Activated CD4-positive, alpha-beta T cell treated with anti-CD3 and anti-CD28 coated beads, Interleukin-2, amount 50 U/mL, for 4 hours (primary cell): ENCODE measurements around the gene RBFOX2.

Experiments
- DNase-seq, 2 experiments: peaks; one replicate each; pipeline ENCODE4 v3.0.0-alpha.2; 2020

Gene RBFOX2

DNA sequence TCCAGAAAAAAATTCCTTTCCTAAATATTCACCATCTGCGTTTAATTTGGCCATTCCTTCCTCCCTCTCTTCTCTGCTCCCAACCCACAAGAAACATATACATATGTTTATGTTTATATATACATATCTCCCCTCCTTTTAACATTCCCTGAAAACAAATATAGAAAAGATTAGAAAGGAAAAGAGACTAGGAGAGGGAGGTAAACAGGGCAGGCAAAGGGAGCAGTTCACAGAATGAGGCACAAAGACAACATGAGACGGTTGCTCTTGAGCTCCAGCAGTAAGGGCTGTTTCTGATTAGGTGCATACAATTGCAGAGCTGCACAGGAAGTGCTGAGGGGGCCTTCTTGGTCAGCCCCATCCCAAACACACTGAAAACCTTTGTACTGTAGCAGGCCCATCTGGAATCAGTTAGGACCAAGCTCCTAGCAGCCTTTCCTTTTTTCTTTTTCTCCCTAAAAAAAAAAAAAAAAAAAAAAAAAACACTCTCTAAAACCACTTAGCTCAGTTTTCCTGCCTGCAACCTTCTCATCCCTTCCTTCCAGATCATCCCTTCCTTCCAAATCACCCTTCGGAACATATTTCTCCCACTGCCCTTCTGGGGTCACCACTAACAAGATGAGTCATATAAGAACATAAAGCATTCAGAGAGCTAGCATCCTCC, 57.0 kb downstream of the RBFOX2 start:
- no peak for DNase-seq

DNA sequence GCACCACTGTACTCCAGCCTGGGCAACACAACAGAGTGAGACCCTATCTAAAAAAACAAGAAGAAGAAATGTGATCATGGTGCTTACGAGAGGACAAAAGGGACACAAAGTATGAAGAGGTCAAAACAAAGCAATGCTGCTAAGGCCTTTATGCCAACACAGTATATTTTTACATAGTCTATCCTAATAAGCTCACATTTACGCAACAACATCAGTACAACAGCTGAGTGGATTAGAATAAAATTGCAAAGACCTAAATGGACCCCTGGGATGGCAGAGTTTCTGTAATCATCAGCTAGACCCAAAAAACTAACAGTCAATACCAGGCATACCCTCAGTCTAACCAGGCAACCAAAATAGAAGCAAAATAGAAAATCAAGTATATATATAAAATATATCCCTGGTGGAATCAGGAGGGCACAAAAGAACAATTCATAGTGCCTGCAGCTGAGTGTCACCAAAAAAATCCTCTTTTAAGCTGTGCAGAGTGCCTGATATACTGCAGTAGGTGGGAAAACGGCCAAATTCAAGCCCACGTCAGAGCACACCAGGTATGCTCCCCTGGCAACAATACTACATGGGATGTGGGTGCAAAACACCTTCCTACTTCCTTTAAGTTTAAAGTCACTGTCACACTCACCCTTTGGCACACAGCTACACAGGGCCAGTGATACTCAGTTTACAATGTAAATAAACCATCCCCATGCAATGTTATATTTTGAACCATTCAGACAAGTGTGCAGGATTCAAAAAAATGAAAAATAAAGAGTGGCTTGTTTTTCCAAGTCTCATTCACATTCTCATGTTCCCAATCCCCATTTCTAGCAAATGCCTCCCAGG, 57.8 kb downstream of the RBFOX2 start:
- DNase-seq = no peak

DNA sequence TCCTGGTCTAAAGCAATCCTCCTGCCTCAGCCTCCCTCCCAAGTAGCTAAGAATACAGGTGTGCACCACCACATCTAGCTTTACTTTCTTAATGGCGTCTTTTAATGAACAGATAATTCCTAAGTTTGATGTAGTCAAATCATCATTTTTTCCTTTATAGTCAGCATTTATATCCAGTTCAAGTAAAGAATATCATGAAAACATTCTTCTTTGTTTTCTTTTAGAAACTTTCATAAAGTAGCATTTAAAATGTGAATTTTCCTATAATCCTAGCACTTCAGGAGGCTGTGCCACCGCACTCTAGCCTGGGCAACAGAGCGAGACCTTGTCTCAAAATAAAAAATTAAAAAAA, 61.6 kb downstream of the RBFOX2 start:
- no peak for DNase-seq

DNA sequence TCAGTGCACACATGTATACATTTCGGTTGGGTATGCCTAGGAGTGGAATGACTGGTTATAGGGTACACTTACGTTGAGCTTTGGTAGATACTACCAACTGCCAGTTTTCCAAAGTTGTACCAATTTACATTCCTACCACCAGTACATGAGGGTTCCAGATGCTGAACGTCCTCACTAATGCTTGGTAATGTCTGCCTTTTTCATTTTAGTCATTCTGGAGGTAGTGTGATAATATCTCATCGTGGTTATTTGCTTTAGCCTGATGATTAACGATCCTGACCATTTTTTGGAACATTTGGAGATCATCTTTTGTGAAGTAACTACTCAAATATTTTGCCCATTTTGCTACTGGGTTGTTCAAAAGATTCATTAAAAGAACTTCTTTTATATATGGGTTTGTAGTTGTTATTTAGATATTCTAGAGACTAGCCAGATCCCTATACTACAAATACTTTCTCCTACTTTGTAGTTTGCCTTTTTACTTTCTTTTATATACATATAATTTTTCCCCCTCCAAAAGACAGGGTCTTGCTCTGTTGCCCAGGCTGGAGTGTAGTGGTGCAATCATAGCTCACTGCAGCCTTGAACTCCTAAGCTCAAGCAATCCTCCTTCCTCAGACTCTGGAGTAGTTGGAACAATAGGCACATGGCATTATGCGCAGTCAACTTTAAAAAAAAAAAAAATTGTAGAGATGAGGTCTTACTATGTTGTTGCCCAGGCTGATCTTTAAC, 62.1 kb downstream of the RBFOX2 start:
- DNase-seq = no peak

- DNase-seq = no peak
Observed at GRCh38 chr22:35963237-35963810, 65.3 kb downstream of the RBFOX2 start.

- no peak for DNase-seq
Observed at GRCh38 chr22:35961480-35962295, 66.9 kb downstream of the RBFOX2 start.

GRCh38 chr22:35960854-35961253, 67.8 kb downstream of the RBFOX2 start:
- no peak for DNase-seq

GRCh38 chr22:35959121-35959800, 69.4 kb downstream of the RBFOX2 start:
- DNase-seq = no peak

GRCh38 chr22:35958334-35958733, 70.3 kb downstream of the RBFOX2 start:
- DNase-seq = no peak

- DNase-seq = no peak
Observed at GRCh38 chr22:35957589-35957988, 71.0 kb downstream of the RBFOX2 start.

DNA sequence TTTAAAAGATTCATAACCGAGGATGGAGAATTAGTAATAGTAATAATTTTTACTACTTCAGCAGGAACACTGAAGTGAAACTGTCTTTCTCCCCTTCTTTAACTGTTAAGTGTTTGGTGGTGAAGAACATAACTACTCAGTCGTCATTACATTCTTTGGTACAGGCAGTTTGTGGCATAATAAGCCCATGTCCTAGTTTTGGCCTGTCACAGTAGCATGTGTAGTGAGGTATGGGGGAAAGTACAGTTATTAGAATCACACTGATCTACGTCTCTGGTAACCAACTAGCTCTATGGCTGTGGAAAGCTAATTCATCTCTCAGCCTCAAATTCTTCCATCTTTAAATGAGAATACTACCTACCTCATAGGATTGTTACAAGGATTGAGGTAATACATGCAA, 71.8 kb downstream of the RBFOX2 start:
- no peak for DNase-seq

- DNase-seq = no peak
Observed at GRCh38 chr22:35955546-35955945, 73.1 kb downstream of the RBFOX2 start.

DNA sequence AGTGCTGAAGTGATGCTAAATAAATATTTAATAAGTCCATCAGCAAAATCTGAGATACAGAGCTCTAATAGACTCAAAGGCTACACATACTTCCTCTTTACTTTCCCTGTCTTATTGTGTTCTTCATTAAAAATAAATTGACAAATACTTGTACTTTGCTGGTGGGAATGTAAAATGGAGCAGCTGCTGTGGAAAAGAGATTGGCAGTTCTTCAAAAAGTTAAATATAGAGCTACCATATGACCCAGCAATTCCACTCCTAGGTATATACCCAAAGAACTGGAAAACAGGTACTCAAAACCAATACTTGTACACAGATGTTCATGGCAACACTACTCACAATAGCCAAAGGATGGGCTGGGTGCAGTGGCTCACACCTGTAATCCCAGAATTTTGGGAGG, 76.0 kb downstream of the RBFOX2 start:
- DNase-seq = no peak

- no peak for DNase-seq
Observed at GRCh38 chr22:35950262-35950661, 78.4 kb downstream of the RBFOX2 start.

DNA sequence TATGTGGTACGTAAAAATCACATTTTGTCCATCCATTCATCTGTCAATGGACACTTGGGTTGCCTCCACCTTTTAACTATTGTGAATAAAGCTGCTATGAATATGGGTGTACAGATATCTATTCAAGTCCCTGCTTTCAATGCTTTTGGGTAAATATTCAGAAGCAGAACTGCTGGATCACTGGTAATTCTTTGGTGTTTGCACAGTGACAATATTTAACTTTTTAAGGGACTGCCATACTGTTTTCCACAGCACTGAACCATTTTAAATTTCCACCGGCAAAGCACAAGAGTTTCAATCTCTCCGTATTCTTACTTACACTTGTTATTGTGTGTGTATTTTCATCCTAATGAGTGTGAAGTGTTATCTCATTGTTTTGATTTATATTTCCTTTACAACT, 79.4 kb downstream of the RBFOX2 start:
- DNase-seq = no peak

DNA sequence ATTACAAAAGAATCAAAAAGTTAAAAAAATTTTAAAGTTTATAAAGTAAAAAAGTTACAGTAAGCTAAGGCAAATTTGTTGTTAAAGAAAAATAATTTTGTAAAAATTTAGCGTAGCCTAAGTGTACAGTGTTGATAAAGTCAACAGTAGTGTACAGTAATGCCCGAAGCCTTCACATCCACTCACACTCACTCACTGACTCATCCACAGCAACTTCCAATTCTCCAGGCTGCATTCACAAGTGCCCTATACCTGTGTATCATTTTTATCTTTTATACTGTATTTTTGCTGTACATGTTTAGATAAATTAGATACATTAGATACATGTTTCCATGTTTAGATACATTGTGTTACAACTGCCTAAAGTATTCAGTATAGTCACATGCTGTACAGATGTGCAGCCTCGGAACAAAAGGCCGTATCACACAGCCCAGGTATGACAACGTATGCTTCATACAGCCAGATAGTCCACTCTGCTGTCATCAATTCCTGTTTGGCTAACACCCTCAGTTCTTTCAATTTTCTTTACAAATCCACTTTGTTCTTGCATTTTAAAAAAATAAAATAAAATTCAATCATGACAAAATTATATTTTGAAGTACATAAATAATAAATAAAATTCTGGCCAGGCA, 80.7 kb downstream of the RBFOX2 start:
- no peak for DNase-seq

DNA sequence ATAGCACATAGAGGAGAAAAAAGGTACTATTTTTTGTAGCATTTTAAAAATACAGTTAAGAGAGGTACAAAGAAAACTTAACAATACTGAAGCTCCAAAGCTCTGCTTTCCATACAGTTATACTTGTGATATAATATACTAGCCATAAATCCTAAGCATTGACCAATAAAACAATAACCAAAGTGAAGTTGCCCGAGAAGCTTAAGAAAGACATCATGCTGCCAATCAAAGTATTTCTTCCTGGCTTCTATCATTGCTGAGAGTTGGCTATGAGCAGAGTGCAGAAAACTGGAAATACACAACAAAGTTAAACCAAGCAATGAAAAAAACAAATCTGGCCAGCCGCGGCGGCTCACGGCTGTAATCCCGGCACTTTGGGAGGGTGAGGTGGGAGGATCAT, 84.2 kb downstream of the RBFOX2 start:
- DNase-seq = no peak

DNA sequence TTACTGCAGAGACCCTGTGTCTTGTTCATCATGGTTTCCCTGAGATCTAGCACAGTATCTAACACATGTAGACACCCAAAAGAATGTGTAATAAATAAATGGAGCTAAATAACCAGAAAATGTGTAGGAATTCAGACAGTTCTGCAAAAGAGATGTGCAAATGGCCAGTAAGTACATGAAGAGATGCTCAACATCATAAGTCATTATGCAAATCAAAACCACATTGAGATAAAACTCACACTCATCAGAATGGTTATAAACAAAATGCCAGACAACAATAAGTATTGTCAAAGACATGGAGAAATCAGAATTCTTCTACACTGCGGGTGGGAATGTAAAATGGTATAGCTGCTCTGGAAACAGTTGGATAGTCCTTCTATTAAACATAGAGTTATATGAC, 88.5 kb downstream of the RBFOX2 start:
- no peak for DNase-seq

DNA sequence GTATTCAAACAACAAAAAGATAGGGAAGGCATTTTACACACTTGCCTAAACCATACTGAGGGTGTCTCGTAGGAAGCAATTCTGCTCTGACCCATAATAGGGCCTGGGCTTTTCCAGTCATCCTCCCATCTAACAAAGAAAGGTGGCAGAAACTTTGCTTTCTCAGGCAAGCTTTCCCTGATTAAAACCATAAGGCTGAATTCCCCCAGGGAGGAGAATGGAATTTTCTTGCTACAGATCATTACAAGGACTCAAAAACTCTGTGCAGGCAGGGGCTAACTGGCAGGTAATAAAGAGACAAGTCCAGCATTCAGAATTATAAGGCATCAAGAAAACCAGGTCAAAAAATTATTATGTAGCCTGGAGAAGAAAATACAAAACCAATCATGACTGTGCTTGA, 90.4 kb downstream of the RBFOX2 start:
- DNase-seq = no peak

GRCh38 chr22:35930933-35931332, 97.7 kb downstream of the RBFOX2 start:
- no peak for DNase-seq

DNA sequence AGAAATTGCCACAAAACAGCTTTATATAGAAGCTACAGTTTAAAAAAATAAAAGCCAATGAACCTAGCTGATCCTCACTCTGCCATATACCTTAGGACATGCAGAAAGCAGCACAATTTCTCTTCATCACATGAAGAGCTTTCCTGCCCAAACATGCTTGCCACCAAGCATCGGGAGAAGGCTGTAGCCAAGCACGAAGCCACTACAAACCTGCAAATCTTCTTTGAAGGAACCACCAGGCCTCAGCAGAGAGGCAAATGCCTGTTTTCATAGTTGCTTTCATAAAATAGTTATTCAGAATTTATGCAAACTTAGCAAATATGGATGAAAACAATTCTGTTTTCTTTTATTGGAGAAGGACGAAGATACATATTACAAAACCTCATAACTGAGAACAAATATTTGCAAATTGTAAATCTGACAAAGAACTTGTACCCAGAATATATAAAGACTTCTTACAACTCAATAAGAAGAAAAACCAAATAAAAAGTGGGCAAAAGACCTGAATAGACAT, 100.3 kb downstream of the RBFOX2 start:
- DNase-seq = no peak
